Lung (tissue), 12 donors: Measurements from ENCODE around the gene HMGB2. TPM values are rescaled to one million over a fixed set of nuclear protein-coding genes. Genes with fewer than 3 reads are reported as not detected.

ENCODE experiments used
- ATAC-seq: fragments of 200-7000 bp; cut with Tn5 transposase; one replicate; pipeline ENCODE4 v1.9.1; 2020; ENCODE audit warnings: moderate number of reproducible peaks; ENCODE audit not compliant: insufficient read depth, low FRiP score
- DNase-seq, 3 donors: peaks; one replicate each; pipeline ENCODE4 v3.0.0-alpha.2; 2013 to 2017
- H3K27ac ChIP-seq, 2 donors: one replicate each; pipeline ENCODE4 v1.5.1; 2013; ENCODE audit warnings: mild to moderate bottlenecking in 2 of 2, moderate library complexity in 2 of 2, control low read depth in 1 of 2, inconsistent platforms in 1 of 2, low read depth in 1 of 2, low read length in 1 of 2
- H3K27me3 ChIP-seq, 3 donors: one replicate each; pipeline ENCODE4 v1.5.1; 2013; ENCODE audit warnings: low read length in 2 of 3; ENCODE audit not compliant: control insufficient read depth in 3 of 3, insufficient read depth in 3 of 3
- H3K36me3 ChIP-seq, 4 donors: one replicate each; pipeline ENCODE4 v1.5.1; 2013; ENCODE audit warnings: low read length in 4 of 4, mild to moderate bottlenecking in 1 of 4, moderate library complexity in 1 of 4; ENCODE audit not compliant: control insufficient read depth in 4 of 4, insufficient read depth in 4 of 4
- H3K4me1 ChIP-seq, 5 donors: one replicate each; pipeline ENCODE4 v1.5.1; 2013; ENCODE audit warnings: low read length in 5 of 5, mild to moderate bottlenecking in 2 of 5, moderate library complexity in 1 of 5; ENCODE audit not compliant: control insufficient read depth in 5 of 5, insufficient read depth in 5 of 5
- H3K4me3 ChIP-seq: one replicate; pipeline ENCODE4 v1.5.1; 2013; ENCODE audit warnings: mild to moderate bottlenecking, control low read depth, moderate library complexity
- H3K9ac ChIP-seq, 2 donors: one replicate each; pipeline ENCODE4 v1.5.1; 2013; ENCODE audit warnings: low read length in 2 of 2, control low read depth in 1 of 2; ENCODE audit not compliant: insufficient read depth in 1 of 2
- H3K9me3 ChIP-seq, 4 donors: one replicate each; pipeline ENCODE4 v1.5.1; 2013; ENCODE audit warnings: low read length in 3 of 4, mild to moderate bottlenecking in 1 of 4, moderate library complexity in 1 of 4; ENCODE audit not compliant: control insufficient read depth in 4 of 4, insufficient read depth in 3 of 4
- WGBS, 2 donors: extraction: QIAGEN DNeasy Blood & Tissue Kit; methylation state at CpG; one replicate each; pipeline ENCODE4 v1.1.7; 2013; 5-methylcytosine and 5-hydroxymethylcytosine counted together
- polyA plus RNA-seq, 2 donors: library from polyadenylated mRNA; stranded (reverse); fragments of 200-250 nt; gene quantifications; one replicate each; pipeline ENCODE4 v1.2.1, GENCODE V29; 2013
- total RNA-seq, 2 donors: library from RNA; depleted of rRNA in 1 of 2; stranded (reverse); fragments of >200 nt in 1 of 2; gene quantifications; one replicate each; pipeline ENCODE4 v1.2.1, GENCODE V29; 2014 to 2021
- TF ChIP-seq, protein P1 (sequence below): IDR thresholded peaks from 2 replicates; pipeline ENCODE4 v1.5.1; 2012; ENCODE audit warnings: mild to moderate bottlenecking; ENCODE audit errors: control extremely low read depth, extremely low read depth
- donor health status: control.
- donor health status: control.
- donor health status: Bipolar disorder and iron deficiency.
- donor health status: healthy.
- donor health status: DM: yes; HTN: yes; CAD: no.

Gene HMGB2
- total and polyA plus RNA-seq, 4 donors: 57.9 to 187 (median 105) TPM

DNA sequence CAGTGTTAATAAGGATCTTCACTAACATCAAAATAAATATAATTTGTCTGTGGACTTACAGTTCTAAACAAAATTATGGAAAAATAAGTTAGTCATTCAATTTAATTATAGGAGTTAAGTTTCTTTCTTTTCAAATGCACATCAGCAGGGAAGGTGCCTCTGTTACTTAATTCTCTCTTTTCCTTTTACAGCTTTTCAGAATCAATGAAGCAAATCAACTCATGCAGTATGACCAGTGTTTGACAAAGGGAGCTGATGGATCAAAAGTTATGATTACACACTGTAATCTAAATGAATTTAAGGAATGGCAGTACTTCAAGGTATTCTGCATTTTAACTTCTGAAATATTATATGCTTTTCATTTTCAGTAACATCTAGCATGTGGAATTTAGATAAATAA, 15.9 kb downstream of the HMGB2 start:
- no peak overlapping the region for H3K27ac ChIP-seq
- ATAC-seq (no peak), DNase-seq (no peak)
- no peak overlapping the region for H3K4me3 ChIP-seq
- no peak overlapping the region for H3K9ac ChIP-seq
- H3K27me3 ChIP-seq: no peaks in the 10 kb centered on the region
- TF ChIP-seq, protein P1, sequence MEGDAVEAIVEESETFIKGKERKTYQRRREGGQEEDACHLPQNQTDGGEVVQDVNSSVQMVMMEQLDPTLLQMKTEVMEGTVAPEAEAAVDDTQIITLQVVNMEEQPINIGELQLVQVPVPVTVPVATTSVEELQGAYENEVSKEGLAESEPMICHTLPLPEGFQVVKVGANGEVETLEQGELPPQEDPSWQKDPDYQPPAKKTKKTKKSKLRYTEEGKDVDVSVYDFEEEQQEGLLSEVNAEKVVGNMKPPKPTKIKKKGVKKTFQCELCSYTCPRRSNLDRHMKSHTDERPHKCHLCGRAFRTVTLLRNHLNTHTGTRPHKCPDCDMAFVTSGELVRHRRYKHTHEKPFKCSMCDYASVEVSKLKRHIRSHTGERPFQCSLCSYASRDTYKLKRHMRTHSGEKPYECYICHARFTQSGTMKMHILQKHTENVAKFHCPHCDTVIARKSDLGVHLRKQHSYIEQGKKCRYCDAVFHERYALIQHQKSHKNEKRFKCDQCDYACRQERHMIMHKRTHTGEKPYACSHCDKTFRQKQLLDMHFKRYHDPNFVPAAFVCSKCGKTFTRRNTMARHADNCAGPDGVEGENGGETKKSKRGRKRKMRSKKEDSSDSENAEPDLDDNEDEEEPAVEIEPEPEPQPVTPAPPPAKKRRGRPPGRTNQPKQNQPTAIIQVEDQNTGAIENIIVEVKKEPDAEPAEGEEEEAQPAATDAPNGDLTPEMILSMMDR: no peak
- H3K36me3 ChIP-seq: peaks cover 0 to 12% (median 3%) of the 10 kb centered on the region in 4 donors
- H3K9me3 ChIP-seq: no peaks in the 10 kb centered on the region
- H3K4me1 ChIP-seq: no peaks in the 10 kb centered on the region

DNA sequence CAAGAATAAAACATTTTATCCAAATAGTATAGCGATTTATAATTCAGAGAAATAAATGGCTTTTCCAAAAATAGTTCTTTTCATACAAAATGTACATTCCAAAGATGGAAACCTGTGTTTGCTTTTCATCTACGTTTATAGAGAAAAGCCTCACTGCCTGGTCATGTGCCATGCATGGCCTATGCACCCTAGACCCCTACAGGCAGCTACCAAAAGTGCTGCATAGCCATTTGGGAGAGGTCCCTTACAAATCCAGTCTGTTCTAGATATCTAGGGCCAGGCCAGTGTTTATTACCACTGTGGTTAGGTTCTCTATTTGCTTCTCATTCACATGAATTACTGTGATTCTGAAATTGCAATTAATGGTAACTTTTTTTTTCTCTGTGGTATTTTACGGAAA, 17.2 kb downstream of the HMGB2 start:
- Histone ChIP-seq H3K27me3 (no peaks in the 10 kb centered on the region), H3K4me3 (no peak overlapping the region), H3K9me3 (no peaks in the 10 kb centered on the region), H3K9ac (no peak overlapping the region), H3K4me1 (no peaks in the 10 kb centered on the region), H3K36me3 (peaks cover 0 to 12% (median 3%) of the 10 kb centered on the region in 4 donors), H3K27ac (no peak overlapping the region)
- ATAC-seq: no peak
- WGBS, 2 donors: 87 to 88% methylated on average over 3 of the region's 3 CpGs
- TF ChIP-seq, protein P1: no peak
- no peak for DNase-seq

DNA sequence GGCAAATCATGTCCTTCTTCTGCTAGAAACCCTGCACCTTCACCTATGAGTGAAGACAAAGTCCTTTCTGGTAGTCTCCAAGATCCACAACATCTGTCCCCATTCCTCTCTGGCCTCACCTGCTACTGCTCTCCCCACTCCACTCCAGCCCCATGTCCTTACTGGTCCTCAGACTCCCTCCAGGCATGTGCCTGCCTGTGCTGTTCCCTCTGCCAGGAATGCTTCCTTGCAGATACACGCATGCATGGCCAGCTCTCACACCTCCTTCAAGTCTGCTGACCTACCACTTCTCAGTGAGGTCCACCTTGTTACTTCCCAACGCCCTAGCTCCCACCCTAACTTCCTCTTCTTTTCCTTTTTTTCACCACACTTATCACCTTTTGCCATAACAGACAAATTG, 18.1 kb downstream of the HMGB2 start:
- ATAC-seq: no peak
- Histone ChIP-seq H3K27ac (no peak overlapping the region), H3K36me3 (peaks cover 0 to 12% (median under 1%) of the 10 kb centered on the region in 4 donors), H3K9ac (no peak overlapping the region), H3K9me3 (no peaks in the 10 kb centered on the region), H3K4me3 (no peak overlapping the region), H3K4me1 (no peaks in the 10 kb centered on the region), H3K27me3 (no peaks in the 10 kb centered on the region)
- TF ChIP-seq, protein P1: no peak
- 68 to 86% methylated on average over 2 of the region's 2 CpGs for WGBS, 2 donors
- no peak for DNase-seq

DNA sequence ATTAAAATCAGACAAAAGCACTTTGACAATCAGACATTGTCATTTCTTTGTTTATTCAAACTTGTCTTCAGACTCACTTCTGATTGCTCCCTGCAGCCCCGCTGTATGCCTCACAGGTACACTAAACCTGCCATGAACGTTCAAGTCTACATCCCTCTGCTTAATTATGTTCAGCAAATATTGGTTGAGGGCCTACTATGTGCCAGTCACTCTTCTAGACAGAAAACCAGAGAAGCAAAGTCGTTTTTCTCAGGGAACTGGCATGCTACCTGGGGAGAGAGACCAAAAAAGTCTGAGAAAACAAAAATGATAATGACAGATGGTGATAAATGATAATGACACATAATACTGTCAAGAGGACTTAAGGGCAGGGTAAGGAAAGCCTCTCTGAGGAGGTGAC, 19.4 kb downstream of the HMGB2 start:
- Histone ChIP-seq H3K9me3 (no peaks in the 10 kb centered on the region), H3K4me1 (no peaks in the 10 kb centered on the region), H3K36me3 (peaks cover 0 to 12% (median 0%) of the 10 kb centered on the region in 4 donors), H3K27me3 (no peaks in the 10 kb centered on the region), H3K27ac (no peak overlapping the region), H3K9ac (no peak overlapping the region), H3K4me3 (no peak overlapping the region)
- DNase-seq (no peak), ATAC-seq (no peak)
- TF ChIP-seq, protein P1: no peak
- 88 to 90% methylated on average over 3 of the region's 3 CpGs for WGBS, 2 donors
